Prostate gland (tissue), 2 donors: Measurements from ENCODE around the gene CRADD. TPM values are rescaled to one million over a fixed set of nuclear protein-coding genes. Genes with fewer than 3 reads are reported as not detected.

Experiments used
- DNase-seq: peaks from one replicate; pipeline ENCODE4 v3.0.0-alpha.2; 2019; ENCODE audit warnings: low spot score
- H3K27ac ChIP-seq, 2 donors: fragments of 200-600 bp; sonication (generic); 2 replicates each; pipeline ENCODE4 v1.5.1; 2017 to 2019
- H3K27me3 ChIP-seq: fragments of 200-600 bp; sonication (generic); replicated peaks from 2 replicates; pipeline ENCODE4 v1.5.1; 2019; ENCODE audit not compliant: insufficient read depth
- H3K36me3 ChIP-seq, 2 donors: fragments of 200-600 bp; sonication (generic); 1 replicate in 1 of 2; 2 replicates in 1 of 2; pipeline versions ENCODE4 v1.5.1 to v1.8.1; 2017 to 2019
- H3K4me1 ChIP-seq: fragments of 200-600 bp; sonication (generic); replicated peaks from 2 replicates; pipeline ENCODE4 v1.5.1; 2019
- H3K4me3 ChIP-seq, 2 donors: fragments of 200-600 bp; sonication (generic); 2 replicates each; pipeline ENCODE4 v1.5.1; 2017 to 2019
- H3K9me3 ChIP-seq: fragments of 200-600 bp; sonication (generic); 2 replicates; pipeline ENCODE4 v1.5.1; 2017
- CTCF ChIP-seq, 4 experiments: fragments of 200-600 bp in 2 of 4; fragments of 450-650 bp in 2 of 4; sonication (generic) in 2 of 4; IDR thresholded peaks; 1 replicate in 3 of 4; 2 replicates in 1 of 4; pipeline ENCODE4 v1.5.1; 2016 to 2019; ENCODE audit warnings: antibody characterized with exemption in 4 of 4, mild to moderate bottlenecking in 2 of 4, moderate library complexity in 2 of 4
- POLR2A ChIP-seq: fragments of 450-650 bp; IDR thresholded peaks from one replicate; pipeline ENCODE4 v1.6.1; 2016; ENCODE audit warnings: antibody characterized with exemption, mild to moderate bottlenecking
- POLR2AphosphoS5 ChIP-seq: sonication (generic); formaldehyde crosslinking; IDR thresholded peaks from one replicate; pipeline ENCODE4 v1.6.1; 2017; ENCODE audit warnings: antibody characterized with exemption
- WGBS: methylation state at CpG from one replicate; pipeline ENCODE4 v1.1.5; 2018; 5-methylcytosine and 5-hydroxymethylcytosine counted together
- intact Hi-C: fragments of 100-400 bp; cut with DNase I; formaldehyde crosslinking; loops from one replicate; pipeline ENCODE4 v1.14.2; 2022
- total RNA-seq, 2 donors: library from RNA; depleted of rRNA; stranded (reverse); fragments of >200 nt; gene quantifications; one replicate each; pipeline ENCODE4 v1.1.0, GENCODE V29; 2016

CRADD gene
- total RNA-seq, 2 donors from 2014 or later = 38.9 to 42.4 TPM

- H3K4me3 ChIP-seq = no peak overlapping the region
- DNase-seq = no peak
- H3K9me3 ChIP-seq = no peaks in the 10 kb centered on the region
- no peaks in the 10 kb centered on the region for H3K36me3 ChIP-seq
- TF ChIP-seq CTCF (IDR thresholded peaks at IDR 0.05) (no peak), POLR2A (no peak), POLR2AphosphoS5 (no peak)
- no peaks in the 10 kb centered on the region for H3K4me1 ChIP-seq
- 89% methylated on average over 7 of the region's 7 CpGs for WGBS
- intact Hi-C loops = no loop called here
- no peak overlapping the region for H3K27ac ChIP-seq
- H3K27me3 ChIP-seq = no peaks in the 10 kb centered on the region
These were observed 173.5 kb downstream of the CRADD start for GRCh38 chr12:93850481-93851256.

- DNase-seq = no peak
- Histone ChIP-seq H3K27ac (no peak overlapping the region), H3K4me3 (no peak overlapping the region), H3K9me3 (no peaks in the 10 kb centered on the region), H3K27me3 (no peaks in the 10 kb centered on the region), H3K4me1 (no peaks in the 10 kb centered on the region), H3K36me3 (no peaks in the 10 kb centered on the region)
- intact Hi-C loops = no loop called here
- WGBS = 85% methylated on average over 4 of the region's 4 CpGs
- TF ChIP-seq CTCF (IDR thresholded peaks at IDR 0.05) = no peak
- TF ChIP-seq POLR2A = no peak
- no peak for TF ChIP-seq POLR2AphosphoS5
These were observed 174.1 kb downstream of the CRADD start for GRCh38 chr12:93851257-93851671.

- H3K27ac ChIP-seq = no peak overlapping the region
- H3K4me1 ChIP-seq = no peaks in the 10 kb centered on the region
- no peak for DNase-seq
- H3K4me3 ChIP-seq = no peak overlapping the region
- no peaks in the 10 kb centered on the region for H3K27me3 ChIP-seq
- H3K36me3 ChIP-seq = no peaks in the 10 kb centered on the region
- 89% methylated on average over 8 of the region's 8 CpGs for WGBS
- no peak for TF ChIP-seq POLR2A
- no peak for TF ChIP-seq POLR2AphosphoS5
- H3K9me3 ChIP-seq = no peaks in the 10 kb centered on the region
- intact Hi-C loops = no loop called here
These were observed 175.0 kb downstream of the CRADD start for GRCh38 chr12:93852173-93852591.

GRCh38 chr12:93853698-93854478, 176.7 kb downstream of the CRADD start:
- 88% methylated on average over 17 of the region's 17 CpGs for WGBS
- no peaks in the 10 kb centered on the region for H3K9me3 ChIP-seq
- H3K4me1 ChIP-seq = no peaks in the 10 kb centered on the region
- intact Hi-C loops = no loop called here
- no peak overlapping the region for H3K27ac ChIP-seq
- DNase-seq = no peak
- H3K4me3 ChIP-seq = no peak overlapping the region
- no peaks in the 10 kb centered on the region for H3K27me3 ChIP-seq
- no peaks in the 10 kb centered on the region for H3K36me3 ChIP-seq
- TF ChIP-seq CTCF (IDR thresholded peaks at IDR 0.05) (no peak), POLR2AphosphoS5 (no peak), POLR2A (no peak)

GRCh38 chr12:93855261-93855660, 178.1 kb downstream of the CRADD start:
- Histone ChIP-seq H3K9me3 (no peaks in the 10 kb centered on the region), H3K36me3 (no peaks in the 10 kb centered on the region), H3K27ac (no peak overlapping the region), H3K27me3 (no peaks in the 10 kb centered on the region), H3K4me1 (no peaks in the 10 kb centered on the region), H3K4me3 (no peak overlapping the region)
- 87% methylated on average over 4 of the region's 4 CpGs for WGBS
- no peak for DNase-seq
- intact Hi-C loops = no loop called here
- no peak for TF ChIP-seq CTCF (IDR thresholded peaks at IDR 0.05)
